Liver (tissue), 9 donors: Measurements from ENCODE around the gene HIPK2. TPM values are rescaled to one million over a fixed set of nuclear protein-coding genes. Genes with fewer than 3 reads are reported as not detected.

Experiments
- DNase-seq: peaks from one replicate; pipeline ENCODE4 v3.0.0-alpha.2; 2017; ENCODE audit warnings: low spot score
- H3K27ac ChIP-seq, 2 donors: one replicate each; pipeline ENCODE4 v1.7.0; 2013; ENCODE audit warnings: inconsistent platforms in 2 of 2, low read length in 2 of 2, control low read depth in 1 of 2, low read depth in 1 of 2, mild to moderate bottlenecking in 1 of 2
- H3K27me3 ChIP-seq, 4 donors: one replicate each; pipeline versions ENCODE4 v1.6.1 to v1.7.0; 2013; ENCODE audit warnings: low read length in 3 of 4, inconsistent platforms in 1 of 4, mild to moderate bottlenecking in 1 of 4, moderate library complexity in 1 of 4; ENCODE audit not compliant: control insufficient read depth in 4 of 4, insufficient read depth in 4 of 4
- H3K36me3 ChIP-seq, 4 donors: one replicate each; pipeline versions ENCODE4 v1.6.1 to v1.7.0; 2013; ENCODE audit warnings: low read length in 3 of 4, mild to moderate bottlenecking in 3 of 4, low read depth in 1 of 4, moderate library complexity in 1 of 4; ENCODE audit not compliant: control insufficient read depth in 4 of 4, insufficient read depth in 3 of 4
- H3K4me1 ChIP-seq, 4 donors: one replicate each; pipeline versions ENCODE4 v1.6.1 to v1.7.0; 2013; ENCODE audit warnings: low read length in 3 of 4, mild to moderate bottlenecking in 3 of 4, moderate library complexity in 1 of 4; ENCODE audit not compliant: control insufficient read depth in 4 of 4, insufficient read depth in 4 of 4
- H3K4me3 ChIP-seq, 3 donors: one replicate each; pipeline versions ENCODE4 v1.6.1 to v1.7.0; 2013; ENCODE audit warnings: low read length in 3 of 3, control low read depth in 1 of 3, low read depth in 1 of 3, mild to moderate bottlenecking in 1 of 3
- H3K9ac ChIP-seq, 2 donors: one replicate each; pipeline ENCODE4 v1.7.0; 2013; ENCODE audit warnings: low read length in 2 of 2, mild to moderate bottlenecking in 2 of 2, moderate library complexity in 2 of 2, control low read depth in 1 of 2, low read depth in 1 of 2
- H3K9me3 ChIP-seq, 4 donors: one replicate each; pipeline versions ENCODE4 v1.6.1 to v1.7.0; 2013; ENCODE audit warnings: low read length in 3 of 4; ENCODE audit not compliant: control insufficient read depth in 4 of 4
- EGR1 ChIP-seq, 2 donors: IDR thresholded peaks; 2 replicates each; pipeline ENCODE4 v1.6.1; 2016 to 2018; ENCODE audit warnings: antibody characterized with exemption in 2 of 2, low read depth in 2 of 2
- FOXA1 ChIP-seq: IDR thresholded peaks from 2 replicates; pipeline ENCODE4 v1.6.1; 2016; ENCODE audit warnings: antibody characterized with exemption
- FOXA2 ChIP-seq: IDR thresholded peaks from 2 replicates; pipeline ENCODE4 v1.6.1; 2016; ENCODE audit warnings: antibody characterized with exemption
- GABPA ChIP-seq, 2 donors: IDR thresholded peaks in 1 of 2; conservative IDR thresholded peaks in 1 of 2; 2 replicates each; pipeline ENCODE4 v1.6.1; 2016; ENCODE audit warnings: antibody characterized with exemption in 2 of 2, mild to moderate bottlenecking in 1 of 2, moderate library complexity in 1 of 2
- HNF4A ChIP-seq, 2 donors: conservative IDR thresholded peaks; 2 replicates each; pipeline ENCODE4 v1.6.1; 2016; ENCODE audit warnings: antibody characterized with exemption in 2 of 2, mild to moderate bottlenecking in 2 of 2
- HNF4G ChIP-seq: IDR thresholded peaks from 2 replicates; pipeline ENCODE4 v1.6.1; 2016; ENCODE audit warnings: antibody characterized with exemption
- JUND ChIP-seq, 2 donors: IDR thresholded peaks; 2 replicates each; pipeline ENCODE4 v1.6.1; 2016; ENCODE audit warnings: antibody characterized with exemption in 2 of 2
- NR2F2 ChIP-seq: IDR thresholded peaks from 2 replicates; pipeline ENCODE4 v1.6.1; 2016; ENCODE audit warnings: antibody characterized with exemption
- RAD21 ChIP-seq, 2 donors: IDR thresholded peaks; 2 replicates each; pipeline ENCODE4 v1.6.1; 2016; ENCODE audit warnings: antibody characterized with exemption in 2 of 2, mild to moderate bottlenecking in 2 of 2
- RXRA ChIP-seq, 2 donors: IDR thresholded peaks; 2 replicates each; pipeline ENCODE4 v1.6.1; 2017 to 2018; ENCODE audit warnings: antibody characterized with exemption in 2 of 2, mild to moderate bottlenecking in 1 of 2
- SP1 ChIP-seq: IDR thresholded peaks from 2 replicates; pipeline ENCODE4 v1.6.1; 2018; ENCODE audit warnings: antibody characterized with exemption, mild to moderate bottlenecking
- TAF1 ChIP-seq: conservative IDR thresholded peaks from 2 replicates; pipeline ENCODE4 v1.6.1; 2016; ENCODE audit warnings: antibody characterized with exemption, mild to moderate bottlenecking
- YY1 ChIP-seq: IDR thresholded peaks from 2 replicates; pipeline ENCODE4 v1.6.1; 2016; ENCODE audit warnings: antibody characterized with exemption, mild to moderate bottlenecking
- WGBS: extraction: QIAGEN DNeasy Blood & Tissue Kit; methylation state at CpG from one replicate; pipeline ENCODE4 v1.1.7; 2013; 5-methylcytosine and 5-hydroxymethylcytosine counted together
- polyA plus RNA-seq, 2 donors: library from polyadenylated mRNA; stranded (reverse) in 1 of 2; unstranded in 1 of 2; fragments of 200-250 nt in 1 of 2; fragments of >200 nt in 1 of 2; fragmentation: Nextera tagmentation in 1 of 2; extraction: Ambion mirVana in 1 of 2; gene quantifications; one replicate each; pipeline versions ENCODE4 v1.2.1 to v1.2.3, GENCODE V29; 2013 to 2015
- total RNA-seq, 2 donors: library from RNA; depleted of rRNA; stranded (reverse); fragments of >200 nt; gene quantifications; one replicate each; pipeline ENCODE4 v1.2.3, GENCODE V29; 2014
- TF ChIP-seq, protein P1 (sequence below): IDR thresholded peaks from 2 replicates; pipeline ENCODE4 v1.6.1; 2016; ENCODE audit warnings: antibody characterized with exemption
- TF ChIP-seq, protein P2 (sequence below): fragments of 150-350 bp; IDR thresholded peaks from 2 replicates; pipeline ENCODE4 v1.5.1; 2017; ENCODE audit warnings: improper control_type of control experiment, low read depth, low read length; ENCODE audit not compliant: missing input control
- TF ChIP-seq, protein P3 (sequence below): IDR thresholded peaks from 2 replicates; pipeline ENCODE4 v1.6.1; 2016; ENCODE audit warnings: antibody characterized with exemption
- TF ChIP-seq, protein P4 (sequence below): IDR thresholded peaks from 2 replicates; pipeline ENCODE4 v1.6.1; 2016; ENCODE audit warnings: antibody characterized with exemption
- donor health status: healthy.
- donor health status: healthy.
- donor health status: healthy.
- donor health status: healthy.
- donor health status: healthy.

The HIPK2 gene
- total and polyA plus RNA-seq, 4 donors: 13.1 to 48.8 (median 16.6) TPM

DNA sequence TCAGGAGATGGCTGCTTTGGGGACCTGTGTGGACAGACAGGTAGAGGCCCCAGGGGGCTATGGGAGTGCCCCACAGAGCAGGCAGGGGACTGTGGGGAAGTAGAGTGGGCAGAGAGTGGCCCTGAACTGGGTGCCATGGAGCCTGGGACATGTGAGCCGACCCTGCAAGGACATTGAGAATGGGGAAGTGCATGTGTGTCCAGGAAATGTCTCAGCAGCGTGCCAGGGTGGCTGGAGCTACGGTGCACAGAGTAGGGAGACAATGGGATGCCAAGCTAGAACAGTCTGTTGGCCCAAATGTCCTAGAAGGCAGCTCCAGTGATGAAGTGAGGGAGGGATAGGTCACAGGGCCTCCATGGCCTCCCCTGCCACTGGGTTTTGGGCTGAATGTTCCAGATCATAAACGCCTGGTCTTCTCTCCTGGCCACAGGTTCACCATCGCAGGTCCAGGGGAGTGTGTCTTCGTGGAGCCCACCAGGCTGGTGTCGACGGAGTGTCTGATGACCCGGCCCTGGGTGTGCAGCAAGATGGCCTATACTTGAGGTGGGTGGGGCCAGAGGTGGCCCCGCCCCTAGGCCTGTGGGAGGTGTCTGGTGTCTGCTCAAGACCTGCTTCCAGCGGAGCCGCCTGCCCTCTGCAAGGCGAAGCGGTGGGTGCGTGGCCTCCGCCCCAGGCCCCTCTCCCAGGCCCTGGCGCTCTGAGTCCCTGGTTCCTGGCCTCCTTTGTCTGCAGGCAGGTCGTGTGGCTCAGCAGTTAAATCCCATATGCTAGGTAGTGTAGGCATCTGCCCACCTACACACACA lies 233.8 kb downstream of the HIPK2 start:
- Histone ChIP-seq H3K36me3 (no peaks in the 10 kb centered on the region), H3K9me3 (no peaks in the 10 kb centered on the region), H3K4me3 (no peak overlapping the region), H3K4me1 (no peaks in the 10 kb centered on the region), H3K27ac (no peak overlapping the region), H3K9ac (no peak overlapping the region), H3K27me3 (peaks cover 0 to 4% (median 0%) of the 10 kb centered on the region in 4 donors)
- 86% methylated on average over 18 of the region's 18 CpGs for WGBS
- no peak for DNase-seq
- TF ChIP-seq SP1: no peak
- TF ChIP-seq, protein P1, sequence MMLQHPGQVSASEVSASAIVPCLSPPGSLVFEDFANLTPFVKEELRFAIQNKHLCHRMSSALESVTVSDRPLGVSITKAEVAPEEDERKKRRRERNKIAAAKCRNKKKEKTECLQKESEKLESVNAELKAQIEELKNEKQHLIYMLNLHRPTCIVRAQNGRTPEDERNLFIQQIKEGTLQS: no peak
- TF ChIP-seq, protein P2, sequence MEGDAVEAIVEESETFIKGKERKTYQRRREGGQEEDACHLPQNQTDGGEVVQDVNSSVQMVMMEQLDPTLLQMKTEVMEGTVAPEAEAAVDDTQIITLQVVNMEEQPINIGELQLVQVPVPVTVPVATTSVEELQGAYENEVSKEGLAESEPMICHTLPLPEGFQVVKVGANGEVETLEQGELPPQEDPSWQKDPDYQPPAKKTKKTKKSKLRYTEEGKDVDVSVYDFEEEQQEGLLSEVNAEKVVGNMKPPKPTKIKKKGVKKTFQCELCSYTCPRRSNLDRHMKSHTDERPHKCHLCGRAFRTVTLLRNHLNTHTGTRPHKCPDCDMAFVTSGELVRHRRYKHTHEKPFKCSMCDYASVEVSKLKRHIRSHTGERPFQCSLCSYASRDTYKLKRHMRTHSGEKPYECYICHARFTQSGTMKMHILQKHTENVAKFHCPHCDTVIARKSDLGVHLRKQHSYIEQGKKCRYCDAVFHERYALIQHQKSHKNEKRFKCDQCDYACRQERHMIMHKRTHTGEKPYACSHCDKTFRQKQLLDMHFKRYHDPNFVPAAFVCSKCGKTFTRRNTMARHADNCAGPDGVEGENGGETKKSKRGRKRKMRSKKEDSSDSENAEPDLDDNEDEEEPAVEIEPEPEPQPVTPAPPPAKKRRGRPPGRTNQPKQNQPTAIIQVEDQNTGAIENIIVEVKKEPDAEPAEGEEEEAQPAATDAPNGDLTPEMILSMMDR: no peak
- TF ChIP-seq, protein P3, sequence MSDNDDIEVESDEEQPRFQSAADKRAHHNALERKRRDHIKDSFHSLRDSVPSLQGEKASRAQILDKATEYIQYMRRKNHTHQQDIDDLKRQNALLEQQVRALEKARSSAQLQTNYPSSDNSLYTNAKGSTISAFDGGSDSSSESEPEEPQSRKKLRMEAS: no peak
- TF ChIP-seq TAF1: no peak
- TF ChIP-seq HNF4A (conservative IDR thresholded peaks at IDR 0.05): no peak
- TF ChIP-seq EGR1 (IDR thresholded peaks at IDR 0.05; ENCODE audit: low read depth in 2 of 2): no peak
- TF ChIP-seq, protein P4, sequence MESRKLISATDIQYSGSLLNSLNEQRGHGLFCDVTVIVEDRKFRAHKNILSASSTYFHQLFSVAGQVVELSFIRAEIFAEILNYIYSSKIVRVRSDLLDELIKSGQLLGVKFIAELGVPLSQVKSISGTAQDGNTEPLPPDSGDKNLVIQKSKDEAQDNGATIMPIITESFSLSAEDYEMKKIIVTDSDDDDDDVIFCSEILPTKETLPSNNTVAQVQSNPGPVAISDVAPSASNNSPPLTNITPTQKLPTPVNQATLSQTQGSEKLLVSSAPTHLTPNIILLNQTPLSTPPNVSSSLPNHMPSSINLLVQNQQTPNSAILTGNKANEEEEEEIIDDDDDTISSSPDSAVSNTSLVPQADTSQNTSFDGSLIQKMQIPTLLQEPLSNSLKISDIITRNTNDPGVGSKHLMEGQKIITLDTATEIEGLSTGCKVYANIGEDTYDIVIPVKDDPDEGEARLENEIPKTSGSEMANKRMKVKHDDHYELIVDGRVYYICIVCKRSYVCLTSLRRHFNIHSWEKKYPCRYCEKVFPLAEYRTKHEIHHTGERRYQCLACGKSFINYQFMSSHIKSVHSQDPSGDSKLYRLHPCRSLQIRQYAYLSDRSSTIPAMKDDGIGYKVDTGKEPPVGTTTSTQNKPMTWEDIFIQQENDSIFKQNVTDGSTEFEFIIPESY: no peak
- TF ChIP-seq RXRA (IDR thresholded peaks at IDR 0.05): no peak
- no peak for TF ChIP-seq GABPA (IDR thresholded peaks at IDR 0.05 in 1 of 2, conservative IDR thresholded peaks at IDR 0.05 in 1 of 2)
- no peak for TF ChIP-seq FOXA1
- TF ChIP-seq RAD21 (IDR thresholded peaks at IDR 0.05): no peak
- no peak for TF ChIP-seq HNF4G
- TF ChIP-seq YY1: no peak
- TF ChIP-seq NR2F2: no peak

DNA sequence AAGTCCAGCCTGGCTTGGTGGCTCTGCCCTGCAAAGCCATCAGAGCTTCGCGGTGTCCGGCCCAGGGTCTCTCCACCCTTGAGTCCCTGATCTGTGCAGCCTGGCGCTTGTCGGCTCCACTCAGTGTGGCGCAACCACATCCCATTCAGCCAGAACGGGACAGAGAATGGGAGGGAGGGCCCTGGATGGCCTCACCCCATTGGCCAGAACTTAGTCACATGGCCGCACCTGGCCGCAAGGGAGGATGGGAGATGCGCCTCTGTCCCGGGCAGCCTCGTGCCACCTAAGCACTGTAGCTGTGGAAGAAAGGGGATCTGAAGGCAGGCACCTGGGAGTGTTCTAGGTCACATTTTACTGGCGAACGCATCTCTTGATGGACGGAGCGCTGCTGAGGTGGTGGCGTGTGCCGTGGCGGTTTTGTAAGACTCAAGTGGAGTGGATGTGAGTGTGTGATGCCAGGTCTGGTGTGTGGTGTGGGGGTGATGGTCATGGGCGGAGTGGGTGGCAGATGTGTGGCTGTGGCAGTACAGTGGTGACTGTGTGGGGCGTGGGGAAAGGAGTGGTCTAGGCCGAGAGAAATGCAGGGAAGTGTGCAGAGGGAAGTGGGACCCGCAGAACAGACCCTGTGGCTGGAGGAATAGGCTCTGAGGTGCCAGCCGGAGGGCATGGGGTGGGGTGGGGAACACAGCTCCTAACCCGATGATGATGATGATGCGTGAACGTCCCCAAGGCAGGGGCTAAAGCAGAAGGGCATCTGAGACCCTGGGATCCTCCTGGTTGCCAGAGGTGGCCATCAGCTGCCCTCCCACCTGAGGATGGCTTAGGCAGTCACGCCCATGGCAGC lies 235.3 kb downstream of the HIPK2 start:
- Histone ChIP-seq H3K9ac (no peak overlapping the region), H3K36me3 (no peaks in the 10 kb centered on the region), H3K27me3 (peaks cover 0 to 4% (median 0%) of the 10 kb centered on the region in 4 donors), H3K27ac (no peak overlapping the region), H3K9me3 (no peaks in the 10 kb centered on the region), H3K4me3 (no peak overlapping the region), H3K4me1 (no peaks in the 10 kb centered on the region)
- TF ChIP-seq FOXA2: no peak
- TF ChIP-seq, protein P4: no peak
- no peak for TF ChIP-seq NR2F2
- no peak for TF ChIP-seq HNF4G
- no peak for TF ChIP-seq RAD21 (IDR thresholded peaks at IDR 0.05)
- no peak for TF ChIP-seq JUND (IDR thresholded peaks at IDR 0.05)
- TF ChIP-seq EGR1 (IDR thresholded peaks at IDR 0.05; ENCODE audit: low read depth in 2 of 2): no peak
- no peak for TF ChIP-seq GABPA (IDR thresholded peaks at IDR 0.05 in 1 of 2, conservative IDR thresholded peaks at IDR 0.05 in 1 of 2)
- 91% methylated on average over 28 of the region's 28 CpGs for WGBS
- DNase-seq: no peak
